Fibroblast of pulmonary artery (primary cell): ENCODE data around the gene COG3.

Experiments
- DNase-seq: peaks from one replicate; pipeline ENCODE4 v3.0.0-alpha.2; 2010; ENCODE audit warnings: low read depth
- H3K4me3 ChIP-seq: replicated peaks from 2 replicates; pipeline ENCODE4 v1.5.1; 2011; ENCODE audit warnings: low read depth, mild to moderate bottlenecking, control low read depth, low read length, moderate library complexity
- TF ChIP-seq, protein P1 (sequence below): IDR thresholded peaks from 2 replicates; pipeline ENCODE4 v1.5.1; 2011; ENCODE audit warnings: mild to moderate bottlenecking, control low read depth, low read length, inconsistent platforms; ENCODE audit errors: missing control alignments

Gene COG3

DNA sequence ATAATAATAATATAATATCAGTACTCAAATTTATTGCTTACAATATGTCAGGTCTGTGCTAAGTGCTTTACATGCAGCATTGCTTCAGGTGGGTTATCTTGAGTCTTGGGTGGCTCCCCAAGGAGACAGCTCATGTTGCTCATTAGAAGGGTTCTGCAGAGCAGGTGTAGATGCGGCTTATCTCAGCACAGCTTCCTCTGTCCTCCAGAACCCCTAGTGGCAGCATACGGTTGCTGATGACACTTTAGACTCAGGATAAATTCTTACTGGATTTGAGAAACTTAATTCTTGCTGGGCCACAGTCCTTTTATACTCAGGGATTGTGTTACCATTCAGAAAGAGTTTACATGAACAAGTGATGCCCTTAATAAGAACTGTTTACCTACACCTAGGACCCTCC, 8.9 kb downstream of the COG3 start:
- TF ChIP-seq, protein P1, sequence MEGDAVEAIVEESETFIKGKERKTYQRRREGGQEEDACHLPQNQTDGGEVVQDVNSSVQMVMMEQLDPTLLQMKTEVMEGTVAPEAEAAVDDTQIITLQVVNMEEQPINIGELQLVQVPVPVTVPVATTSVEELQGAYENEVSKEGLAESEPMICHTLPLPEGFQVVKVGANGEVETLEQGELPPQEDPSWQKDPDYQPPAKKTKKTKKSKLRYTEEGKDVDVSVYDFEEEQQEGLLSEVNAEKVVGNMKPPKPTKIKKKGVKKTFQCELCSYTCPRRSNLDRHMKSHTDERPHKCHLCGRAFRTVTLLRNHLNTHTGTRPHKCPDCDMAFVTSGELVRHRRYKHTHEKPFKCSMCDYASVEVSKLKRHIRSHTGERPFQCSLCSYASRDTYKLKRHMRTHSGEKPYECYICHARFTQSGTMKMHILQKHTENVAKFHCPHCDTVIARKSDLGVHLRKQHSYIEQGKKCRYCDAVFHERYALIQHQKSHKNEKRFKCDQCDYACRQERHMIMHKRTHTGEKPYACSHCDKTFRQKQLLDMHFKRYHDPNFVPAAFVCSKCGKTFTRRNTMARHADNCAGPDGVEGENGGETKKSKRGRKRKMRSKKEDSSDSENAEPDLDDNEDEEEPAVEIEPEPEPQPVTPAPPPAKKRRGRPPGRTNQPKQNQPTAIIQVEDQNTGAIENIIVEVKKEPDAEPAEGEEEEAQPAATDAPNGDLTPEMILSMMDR: peak; percentile 22
- no peak overlapping the region for H3K4me3 ChIP-seq
- no peak for DNase-seq

DNA sequence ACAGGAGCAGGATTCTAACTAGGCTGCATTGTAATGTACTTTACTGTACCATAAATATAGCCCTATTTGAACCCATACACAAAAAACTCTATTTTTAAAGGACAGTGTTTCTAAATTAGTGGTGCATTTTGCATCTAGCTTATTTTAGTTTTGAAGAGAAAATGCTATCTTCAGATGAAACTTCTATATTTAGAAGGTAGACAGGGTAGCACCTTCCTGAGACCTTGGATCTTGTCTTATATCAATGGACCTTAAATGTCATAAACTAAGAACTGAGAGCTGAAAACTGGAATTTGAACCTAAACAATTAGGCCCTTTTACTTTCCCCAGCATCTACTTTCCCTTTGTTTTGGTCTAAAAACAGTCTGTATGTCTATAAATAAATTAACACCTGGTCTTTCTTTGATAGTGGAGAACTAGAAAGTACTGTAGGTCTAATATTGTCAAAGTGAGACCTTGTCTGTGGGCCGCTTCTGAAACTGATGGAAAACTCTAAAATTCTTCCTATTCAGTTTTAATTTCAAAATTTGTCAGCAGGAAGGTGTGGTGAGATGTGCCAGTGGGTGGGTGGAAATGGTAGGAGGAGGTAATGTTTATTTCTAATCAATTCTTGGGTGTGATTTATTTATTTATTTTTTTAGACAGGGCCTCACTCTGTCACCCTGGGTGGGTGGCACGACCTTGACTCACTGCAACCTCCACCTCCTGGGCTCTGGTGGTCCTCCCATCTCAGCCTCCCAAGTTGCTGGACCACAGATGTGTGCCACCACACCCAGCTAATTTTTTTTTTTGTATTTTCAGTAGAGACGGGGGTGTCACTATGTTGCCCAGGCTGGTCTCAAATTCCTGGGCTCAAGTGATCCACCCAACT, 10.1 kb downstream of the COG3 start:
- H3K4me3 ChIP-seq: no peak overlapping the region
- DNase-seq: no peak
- TF ChIP-seq, protein P1: no peak

DNA sequence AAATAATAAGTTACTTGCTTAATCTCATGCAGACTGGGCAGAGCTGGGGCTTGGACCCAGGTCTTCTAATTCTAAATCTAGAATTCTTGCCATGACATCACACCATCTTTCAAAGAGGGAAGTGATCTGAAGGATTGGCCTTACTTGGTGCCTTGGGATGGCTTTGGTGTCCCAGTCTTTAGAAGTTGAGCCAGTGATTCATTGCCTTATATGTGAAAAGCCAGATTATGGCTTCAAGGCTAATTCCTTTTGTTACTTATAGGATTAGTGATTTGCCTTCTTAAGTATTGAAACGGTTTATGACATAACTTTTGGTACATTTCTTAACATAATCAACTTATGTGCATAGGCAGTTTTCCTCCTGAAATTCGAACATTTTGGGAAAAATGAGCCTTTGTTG, 14.9 kb downstream of the COG3 start:
- TF ChIP-seq, protein P1: no peak
- no peak for DNase-seq
- no peak overlapping the region for H3K4me3 ChIP-seq

DNA sequence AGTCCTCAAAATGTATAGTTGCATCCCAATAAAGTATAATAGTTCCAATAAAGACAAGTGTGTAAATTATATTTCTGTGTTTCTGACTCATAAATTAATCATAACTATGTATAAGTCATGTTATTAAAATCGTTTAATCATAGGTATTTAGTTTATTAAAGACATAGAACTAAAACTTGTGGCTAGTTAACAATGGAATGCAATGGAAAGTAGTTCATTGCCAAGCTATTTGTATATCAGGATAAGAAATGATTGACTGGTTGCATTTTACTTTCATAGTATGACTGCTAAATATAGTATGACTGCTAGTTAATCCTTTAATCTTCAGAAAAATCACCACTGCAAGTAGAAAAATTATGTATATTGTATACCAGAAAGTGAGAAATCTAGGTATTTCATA, 16.9 kb downstream of the COG3 start:
- TF ChIP-seq, protein P1: no peak
- no peak overlapping the region for H3K4me3 ChIP-seq
- no peak for DNase-seq

DNA sequence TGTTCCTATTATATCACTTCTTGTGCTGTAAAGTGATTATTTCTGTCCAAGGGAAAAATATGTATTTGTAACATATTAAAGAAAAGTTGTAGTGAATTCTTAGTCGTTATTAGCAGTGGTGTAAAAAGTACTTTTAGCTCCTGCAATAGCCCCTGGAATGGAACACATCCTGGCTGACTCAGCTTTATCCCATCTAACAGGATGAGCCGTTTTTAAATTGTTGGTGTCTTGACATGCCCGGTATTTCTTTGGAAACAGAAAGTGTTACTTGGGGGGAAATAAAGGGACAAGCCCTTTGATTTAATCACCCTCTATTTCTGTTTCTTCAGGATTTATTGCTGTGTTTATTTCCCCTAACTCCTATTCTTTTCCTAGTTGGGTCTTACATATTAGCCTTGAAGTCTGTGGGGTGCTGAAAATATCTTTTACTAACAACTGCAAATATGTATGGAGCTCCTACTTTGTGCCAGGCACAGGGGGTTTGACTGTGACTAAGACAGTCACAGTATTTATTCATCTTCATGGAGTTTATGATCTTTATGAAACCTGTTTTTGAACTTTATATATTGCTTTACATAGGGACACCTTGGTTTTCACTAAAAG, 17.9 kb downstream of the COG3 start:
- no peak overlapping the region for H3K4me3 ChIP-seq
- TF ChIP-seq, protein P1: no peak
- peak; percentile 21 for DNase-seq

DNA sequence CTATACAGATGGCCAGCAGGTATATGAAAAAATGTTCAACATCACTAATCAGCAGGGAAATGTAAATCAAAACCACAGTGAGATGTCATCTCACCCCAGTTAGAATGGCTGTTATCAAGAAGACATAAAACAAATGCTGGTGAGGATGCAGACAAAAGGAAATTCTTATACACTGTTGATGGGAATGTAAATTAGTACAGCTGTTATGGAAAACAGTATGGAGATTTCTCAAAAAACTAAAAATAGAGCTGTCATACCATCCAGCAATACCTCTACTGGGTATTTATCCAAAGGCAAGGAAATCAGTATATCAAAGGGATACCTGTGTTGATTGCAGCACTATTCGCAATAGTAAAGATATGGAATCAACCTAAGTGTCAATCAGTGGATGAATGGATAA, 22.9 kb downstream of the COG3 start:
- no peak for DNase-seq
- no peak overlapping the region for H3K4me3 ChIP-seq
- TF ChIP-seq, protein P1: no peak

DNA sequence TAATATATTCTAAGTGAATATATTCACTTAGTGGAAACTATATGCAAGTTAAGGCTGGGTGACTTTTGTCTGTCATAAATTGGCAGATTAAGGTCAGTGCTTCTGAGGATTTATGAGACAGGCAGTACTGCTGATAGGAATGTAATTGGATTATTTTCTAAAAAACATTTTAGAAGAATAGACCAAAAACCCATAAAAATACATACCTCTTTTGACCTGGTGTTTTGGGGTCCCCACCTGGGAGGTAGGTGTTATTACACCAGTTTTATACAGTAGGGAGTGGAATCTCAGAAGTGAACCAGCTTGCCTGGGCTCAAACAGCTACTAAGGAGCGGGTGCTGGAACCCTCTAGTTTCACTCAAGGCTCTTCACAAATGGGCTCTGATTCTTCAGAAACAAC, 25.3 kb downstream of the COG3 start:
- H3K4me3 ChIP-seq: no peak overlapping the region
- TF ChIP-seq, protein P1: peak; percentile 1
- DNase-seq: no peak
